ENCODE measurements around the gene RBM43.
A peak's percentile ranks its signal among the peaks of the same experiment; 100 is the strongest.

The RBM43 gene

GRCh38 chr2:151228847-151229512 lies 32.7 kb downstream of the RBM43 start:
- ChIA-PET POLR2A (no interaction called here), CTCF (interaction anchor here (0.6 to 3.2 kb wide), 2 partner anchors 9 to 613 kb away, joined by 3 to 16 read pairs; no protein-coding TSS in a partner anchor)
- TF ChIP-seq ZNF362 (tag by site-specific recombination; IDR thresholded peaks at IDR 0.05) (no peak), ZNF600 (tag by site-specific recombination; IDR thresholded peaks at IDR 0.05) (no peak), ZNF221 (tag by site-specific recombination; IDR thresholded peaks at IDR 0.05; ENCODE audit: borderline replicate concordance) (no peak), KLF8 (tag by site-specific recombination; IDR thresholded peaks at IDR 0.05) (no peak), ZNF292 (tag by site-specific recombination; IDR thresholded peaks at IDR 0.05; ENCODE audit: borderline replicate concordance, low read depth) (no peak), ZSCAN16 (tag by site-specific recombination; IDR thresholded peaks at IDR 0.05) (no peak), ZNF274 (IDR thresholded peaks at IDR 0.05; ENCODE audit: low read length) (no peak), ZNF274 (tag by site-specific recombination; IDR thresholded peaks at IDR 0.05; ENCODE audit: borderline replicate concordance) (no peak), ZNF664 (tag by site-specific recombination; IDR thresholded peaks at IDR 0.05) (no peak), ZNF677 (tag by site-specific recombination; IDR thresholded peaks at IDR 0.05) (peak; percentile 58; the same call in 1 of the 2 replicates), RBAK (tag by site-specific recombination; IDR thresholded peaks at IDR 0.05) (no peak), ZIC2 (tag by site-specific recombination; IDR thresholded peaks at IDR 0.05) (peak; percentile 86), ZNF561 (tag by site-specific recombination; IDR thresholded peaks at IDR 0.05; ENCODE audit: borderline replicate concordance) (0 out of 2 replicates have a peak, but pooled peaks have one; percentile 43), FEZF1 (tag by site-specific recombination; IDR thresholded peaks at IDR 0.05) (peak; percentile 60), ZNF785 (tag by site-specific recombination; IDR thresholded peaks at IDR 0.05) (no peak), ZNF341 (tag by site-specific recombination; IDR thresholded peaks at IDR 0.05; ENCODE audit: low read depth) (no peak), ZNF626 (tag by site-specific recombination; IDR thresholded peaks at IDR 0.05) (no peak), ZFP3 (tag by site-specific recombination; IDR thresholded peaks at IDR 0.05; ENCODE audit: low read depth) (no peak), ZNF211 (tag by site-specific recombination; IDR thresholded peaks at IDR 0.05; ENCODE audit: low read depth) (no peak), TRIM28 (IDR thresholded peaks at IDR 0.05; ENCODE audit: borderline replicate concordance, low read length) (no peak), ZBTB11 (tag by site-specific recombination; conservative IDR thresholded peaks at IDR 0.05; ENCODE audit: low read depth) (no peak), ZNF610 (tag by site-specific recombination; IDR thresholded peaks at IDR 0.05; ENCODE audit: borderline replicate concordance) (no peak), ZNF473 (tag by site-specific recombination; IDR thresholded peaks at IDR 0.05) (no peak), PRDM6 (tag by site-specific recombination; IDR thresholded peaks at IDR 0.05) (0 out of 2 replicates have a peak, but pooled peaks have one; percentile 24), ZNF747 (tag by site-specific recombination; IDR thresholded peaks at IDR 0.05) (no peak), KLF7 (tag by site-specific recombination; IDR thresholded peaks at IDR 0.05; ENCODE audit: borderline replicate concordance) (no peak), GLI4 (tag by site-specific recombination; IDR thresholded peaks at IDR 0.05) (no peak), OSR2 (tag by site-specific recombination; IDR thresholded peaks at IDR 0.05) (no peak), ZNF174 (tag by site-specific recombination; IDR thresholded peaks at IDR 0.05) (no peak), PRDM10 (tag by site-specific recombination; IDR thresholded peaks at IDR 0.05) (peak; percentile 49; the same call in 1 of the 2 replicates)

More at GRCh38 chr2:151228847-151229512, 32.7 kb downstream of the RBM43 start:
- H3K27ac ChIP-seq (ENCODE audit: extremely low read depth, low read depth, low read length) = no peak overlapping the region
- no peaks in the 10 kb centered on the region for H3K9me3 ChIP-seq (ENCODE audit: control insufficient read depth, insufficient read depth, low read depth, low read length)
- no peak overlapping the region for H3K4me3 ChIP-seq (ENCODE audit: low read depth, low read length)
- H3K4me1 ChIP-seq (ENCODE audit: control insufficient read depth, insufficient read depth, low read length) = no peaks in the 10 kb centered on the region
- no peaks in the 10 kb centered on the region for H3K36me3 ChIP-seq (ENCODE audit: control insufficient read depth in 2 of 2, insufficient read depth in 1 of 2, low read length in 2 of 2)

All from HEK293 (cell line).